Effector memory CD8-positive, alpha-beta T cell (primary cell): ENCODE measurements around the gene DNAJA4.

Source experiments
- ATAC-seq: fragments of 150-1000 bp; cut with Tn5 transposase; replicated peaks from 2 replicates; pipeline ENCODE4 v1.10.0; 2021; ENCODE audit warnings: mild to moderate bottlenecking, moderate library complexity
- DNase-seq, 3 experiments: peaks; one replicate each; pipeline ENCODE4 v3.0.0; 2021
- H3K27ac Mint-ChIP-seq, 2 donors: one replicate each; pipeline ENCODE4 v1.8.0; 2022; ENCODE audit warnings: mild to moderate bottlenecking in 2 of 2, mixed read lengths in 2 of 2, moderate library complexity in 2 of 2
- H3K27me3 Mint-ChIP-seq, 2 donors: one replicate each; pipeline ENCODE4 v1.8.0; 2022; ENCODE audit warnings: mixed read lengths in 2 of 2
- H3K36me3 Mint-ChIP-seq: one replicate; pipeline ENCODE4 v1.8.0; 2022; ENCODE audit warnings: mild to moderate bottlenecking, moderate library complexity, mixed read lengths; ENCODE audit not compliant: insufficient read depth
- H3K4me1 Mint-ChIP-seq, 2 donors: one replicate each; pipeline ENCODE4 v1.8.0; 2022; ENCODE audit warnings: low read depth in 2 of 2, mixed read lengths in 2 of 2
- H3K4me3 Mint-ChIP-seq, 2 donors: one replicate each; pipeline ENCODE4 v1.8.0; 2022; ENCODE audit warnings: mild to moderate bottlenecking in 2 of 2, mixed read lengths in 2 of 2, moderate library complexity in 2 of 2
- H3K9me3 Mint-ChIP-seq, 2 donors: one replicate each; pipeline ENCODE4 v1.8.0; 2022; ENCODE audit warnings: mixed read lengths in 2 of 2

DNAJA4 gene

GRCh38 chr15:78302579-78303312 is 38.4 kb downstream of the DNAJA4 start:
- no peak overlapping the region for H3K4me3 Mint-ChIP-seq
- no peak for ATAC-seq

DNA sequence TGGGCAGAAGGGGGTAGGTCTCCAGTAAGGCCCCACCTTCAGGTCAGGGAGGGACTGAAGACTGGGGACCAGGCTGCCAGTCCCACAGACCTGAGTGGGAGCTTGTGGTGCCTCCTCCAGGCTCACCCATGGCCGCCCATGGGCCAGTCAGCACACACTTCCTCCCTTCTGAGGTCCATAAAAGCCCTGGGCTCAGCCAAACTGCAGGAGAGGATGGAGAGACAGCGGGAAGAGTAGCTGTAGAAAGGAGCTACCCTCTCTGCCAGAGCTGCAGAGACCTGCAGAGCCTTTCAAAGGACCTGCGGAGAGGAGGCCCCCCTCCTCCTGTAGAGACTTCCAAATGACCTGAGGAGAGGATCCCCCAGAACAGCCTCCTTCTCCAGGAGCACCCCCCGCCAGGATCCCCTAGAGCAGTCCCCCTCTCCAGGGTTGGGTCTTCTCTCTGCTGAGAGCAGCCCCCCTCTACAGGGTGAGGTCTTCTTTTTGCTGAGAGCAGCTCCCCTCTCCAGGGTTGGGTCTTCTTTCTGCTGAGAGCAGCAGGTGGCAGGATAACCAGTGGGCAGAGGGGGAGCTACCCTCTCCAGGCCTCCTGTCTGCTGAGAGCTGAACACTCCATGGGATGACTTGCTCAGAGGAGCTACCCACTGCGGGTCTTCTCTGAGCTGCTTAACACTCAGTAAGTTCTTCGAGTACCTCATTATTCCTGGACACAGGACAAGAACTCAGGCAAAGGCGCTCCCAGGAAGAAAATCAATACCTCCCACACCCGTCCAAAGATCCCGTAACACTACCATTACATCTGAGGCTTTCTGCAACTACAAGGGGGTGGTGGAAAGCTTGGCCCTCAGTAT is 40.1 kb downstream of the DNAJA4 start:
- no peak for ATAC-seq
- Mint-ChIP-seq H3K4me3 (no peak overlapping the region), H3K27ac (no peak overlapping the region)

More at GRCh38 chr15:78302579-78303312, 38.4 kb downstream of the DNAJA4 start:
- H3K27me3 Mint-ChIP-seq = peaks cover under 1 to 26% of the 10 kb centered on the region in 2 donors
- no peaks in the 10 kb centered on the region for H3K9me3 Mint-ChIP-seq
- peaks cover 12 to 14% of the 10 kb centered on the region in 2 donors for H3K4me1 Mint-ChIP-seq
- no peak overlapping the region for H3K27ac Mint-ChIP-seq
- no peak for DNase-seq
- H3K36me3 Mint-ChIP-seq = peaks cover 8% of the 10 kb centered on the region

DNA sequence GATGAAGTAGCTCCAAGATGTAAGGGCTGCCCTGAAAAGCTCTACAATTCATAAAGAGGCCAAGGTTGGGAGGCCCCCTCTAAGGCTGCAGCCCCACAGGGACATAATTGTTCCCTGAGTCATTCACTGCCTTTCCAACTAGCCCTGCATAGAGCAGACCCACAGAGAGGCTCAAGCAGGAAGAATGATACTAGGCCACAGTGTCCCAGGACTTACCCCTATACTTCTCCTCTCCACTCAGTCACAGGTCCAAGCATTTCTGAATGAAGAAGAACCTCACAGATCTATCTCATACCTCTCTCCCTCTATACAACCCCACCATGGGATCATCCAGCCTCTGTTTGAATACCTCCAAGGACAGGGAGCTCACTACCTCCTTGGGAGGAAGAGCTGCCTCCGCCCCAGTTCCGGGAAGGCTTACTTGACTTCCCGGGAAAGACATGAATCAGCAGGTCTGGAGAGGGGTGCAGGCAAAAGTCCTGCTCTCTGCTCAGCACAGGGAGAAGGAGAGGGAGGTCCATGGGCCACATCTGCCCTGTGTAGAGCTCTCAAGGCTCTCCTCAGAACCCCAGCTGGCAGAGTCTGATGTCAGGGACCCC is 41.9 kb downstream of the DNAJA4 start:
- no peak for ATAC-seq
- Mint-ChIP-seq H3K36me3 (no peaks in the 10 kb centered on the region), H3K9me3 (no peaks in the 10 kb centered on the region), H3K27ac (no peak overlapping the region), H3K27me3 (peaks cover 13 to 45% of the 10 kb centered on the region in 2 donors), H3K4me1 (no peaks in the 10 kb centered on the region), H3K4me3 (no peak overlapping the region)
- no peak for DNase-seq

More for the DNA sequence above, 40.1 kb downstream of the DNAJA4 start:
- Mint-ChIP-seq H3K4me1 (peaks cover 1 to 6% of the 10 kb centered on the region in 2 donors), H3K9me3 (no peaks in the 10 kb centered on the region), H3K36me3 (peaks cover 6% of the 10 kb centered on the region), H3K27me3 (peaks cover 11 to 43% of the 10 kb centered on the region in 2 donors)
- DNase-seq = no peak

GRCh38 chr15:78307976-78308375 is 43.6 kb downstream of the DNAJA4 start:
- DNase-seq (no peak), ATAC-seq (no peak)
- Mint-ChIP-seq H3K4me3 (no peak overlapping the region), H3K27me3 (peaks cover 19 to 57% of the 10 kb centered on the region in 2 donors), H3K4me1 (no peaks in the 10 kb centered on the region), H3K36me3 (no peaks in the 10 kb centered on the region), H3K27ac (no peak overlapping the region), H3K9me3 (no peaks in the 10 kb centered on the region)

- H3K36me3 Mint-ChIP-seq = no peaks in the 10 kb centered on the region
- no peaks in the 10 kb centered on the region for H3K9me3 Mint-ChIP-seq
- no peaks in the 10 kb centered on the region for H3K4me1 Mint-ChIP-seq
- H3K4me3 Mint-ChIP-seq = no peak overlapping the region
- H3K27me3 Mint-ChIP-seq = peaks cover 24 to 63% of the 10 kb centered on the region in 2 donors
- ATAC-seq = peak; percentile 59
- peak in 2 of 3 experiments; percentile 24 for DNase-seq
- H3K27ac Mint-ChIP-seq = no peak overlapping the region
Measured at GRCh38 chr15:78308422-78309032, 44.2 kb downstream of the DNAJA4 start.

- peaks cover 24 to 60% of the 10 kb centered on the region in 2 donors for H3K27me3 Mint-ChIP-seq
- H3K9me3 Mint-ChIP-seq = no peaks in the 10 kb centered on the region
- H3K4me1 Mint-ChIP-seq = no peaks in the 10 kb centered on the region
- DNase-seq (no peak), ATAC-seq (no peak)
- no peak overlapping the region for H3K4me3 Mint-ChIP-seq
- no peaks in the 10 kb centered on the region for H3K36me3 Mint-ChIP-seq
- H3K27ac Mint-ChIP-seq = no peak overlapping the region
Measured at GRCh38 chr15:78311292-78311691, 46.9 kb downstream of the DNAJA4 start.

GRCh38 chr15:78312536-78312935 is 48.2 kb downstream of the DNAJA4 start:
- Mint-ChIP-seq H3K4me1 (no peaks in the 10 kb centered on the region), H3K4me3 (no peak overlapping the region), H3K36me3 (no peaks in the 10 kb centered on the region), H3K27ac (no peak overlapping the region), H3K27me3 (peaks cover 24 to 54% of the 10 kb centered on the region in 2 donors), H3K9me3 (no peaks in the 10 kb centered on the region)
- DNase-seq = no peak
- no peak for ATAC-seq

GRCh38 chr15:78312957-78313356 is 48.6 kb downstream of the DNAJA4 start:
- Mint-ChIP-seq H3K4me3 (no peak overlapping the region), H3K36me3 (no peaks in the 10 kb centered on the region), H3K9me3 (no peaks in the 10 kb centered on the region), H3K4me1 (no peaks in the 10 kb centered on the region), H3K27me3 (peaks cover 22 to 51% of the 10 kb centered on the region in 2 donors), H3K27ac (no peak overlapping the region)
- DNase-seq (no peak), ATAC-seq (no peak)

GRCh38 chr15:78313383-78313782 is 49.0 kb downstream of the DNAJA4 start:
- ATAC-seq = no peak
- Mint-ChIP-seq H3K4me1 (no peaks in the 10 kb centered on the region), H3K9me3 (no peaks in the 10 kb centered on the region), H3K27ac (no peak overlapping the region), H3K36me3 (no peaks in the 10 kb centered on the region), H3K4me3 (no peak overlapping the region), H3K27me3 (peaks cover 19 to 47% of the 10 kb centered on the region in 2 donors)
- no peak for DNase-seq

DNA sequence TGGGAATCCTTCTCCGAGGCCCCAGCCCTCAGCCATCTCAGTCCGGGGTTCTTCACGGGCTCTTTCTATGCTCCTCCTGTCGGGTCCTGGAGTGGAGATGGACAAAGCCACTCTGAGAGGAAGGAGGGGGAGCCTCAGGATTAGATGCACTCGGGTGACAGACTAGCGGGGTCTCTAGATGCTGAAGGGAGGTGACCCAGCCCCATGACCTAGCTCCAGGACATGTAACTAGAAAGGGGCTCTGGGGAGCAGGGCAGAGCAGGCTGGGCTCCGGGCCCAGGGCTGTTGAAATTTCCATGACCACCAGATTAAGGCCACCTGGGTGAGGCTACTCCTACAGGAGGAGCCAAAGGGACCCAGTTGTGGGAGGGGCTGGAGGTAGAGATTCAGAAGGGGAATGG is 49.8 kb downstream of the DNAJA4 start:
- no peak for DNase-seq
- H3K4me3 Mint-ChIP-seq = no peak overlapping the region
- no peaks in the 10 kb centered on the region for H3K9me3 Mint-ChIP-seq
- H3K27me3 Mint-ChIP-seq = peaks cover 16 to 39% of the 10 kb centered on the region in 2 donors
- no peak overlapping the region for H3K27ac Mint-ChIP-seq
- ATAC-seq = no peak
- H3K4me1 Mint-ChIP-seq = no peaks in the 10 kb centered on the region
- H3K36me3 Mint-ChIP-seq = no peaks in the 10 kb centered on the region

DNA sequence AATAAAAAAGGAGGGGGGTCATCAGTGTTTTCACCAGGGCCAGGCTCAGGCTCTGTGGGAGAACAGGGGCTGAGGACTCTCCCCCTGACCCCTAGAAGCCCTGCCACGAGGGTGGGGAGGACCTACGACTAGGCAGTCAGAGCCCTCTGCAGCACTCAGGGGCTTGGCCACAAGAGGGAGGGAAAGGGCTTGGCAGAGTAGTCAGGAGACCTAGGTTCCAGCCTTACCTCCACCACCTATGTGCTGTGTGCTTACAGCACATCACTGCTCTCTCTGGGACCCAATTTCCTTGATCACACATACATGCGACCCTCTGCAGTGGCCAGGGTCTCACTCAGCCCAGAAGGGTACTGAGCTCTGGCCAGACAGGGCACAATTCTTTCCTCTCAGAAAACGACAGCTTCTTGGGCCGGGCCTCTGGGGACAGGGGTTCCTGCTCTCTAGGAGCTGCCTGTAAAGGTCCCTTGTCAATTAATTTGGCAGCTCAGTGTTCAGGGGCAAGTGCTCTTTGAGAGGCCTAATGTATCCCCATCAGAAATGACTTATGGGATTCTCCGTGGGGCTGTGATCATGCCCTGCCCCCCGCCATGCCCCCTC is 51.4 kb downstream of the DNAJA4 start:
- ATAC-seq (no peak), DNase-seq (no peak)
- H3K36me3 Mint-ChIP-seq = no peaks in the 10 kb centered on the region
- H3K27ac Mint-ChIP-seq = no peak overlapping the region
- H3K4me1 Mint-ChIP-seq = no peaks in the 10 kb centered on the region
- H3K4me3 Mint-ChIP-seq = no peak overlapping the region
- H3K27me3 Mint-ChIP-seq = peaks cover 11 to 34% of the 10 kb centered on the region in 2 donors
- H3K9me3 Mint-ChIP-seq = no peaks in the 10 kb centered on the region

DNA sequence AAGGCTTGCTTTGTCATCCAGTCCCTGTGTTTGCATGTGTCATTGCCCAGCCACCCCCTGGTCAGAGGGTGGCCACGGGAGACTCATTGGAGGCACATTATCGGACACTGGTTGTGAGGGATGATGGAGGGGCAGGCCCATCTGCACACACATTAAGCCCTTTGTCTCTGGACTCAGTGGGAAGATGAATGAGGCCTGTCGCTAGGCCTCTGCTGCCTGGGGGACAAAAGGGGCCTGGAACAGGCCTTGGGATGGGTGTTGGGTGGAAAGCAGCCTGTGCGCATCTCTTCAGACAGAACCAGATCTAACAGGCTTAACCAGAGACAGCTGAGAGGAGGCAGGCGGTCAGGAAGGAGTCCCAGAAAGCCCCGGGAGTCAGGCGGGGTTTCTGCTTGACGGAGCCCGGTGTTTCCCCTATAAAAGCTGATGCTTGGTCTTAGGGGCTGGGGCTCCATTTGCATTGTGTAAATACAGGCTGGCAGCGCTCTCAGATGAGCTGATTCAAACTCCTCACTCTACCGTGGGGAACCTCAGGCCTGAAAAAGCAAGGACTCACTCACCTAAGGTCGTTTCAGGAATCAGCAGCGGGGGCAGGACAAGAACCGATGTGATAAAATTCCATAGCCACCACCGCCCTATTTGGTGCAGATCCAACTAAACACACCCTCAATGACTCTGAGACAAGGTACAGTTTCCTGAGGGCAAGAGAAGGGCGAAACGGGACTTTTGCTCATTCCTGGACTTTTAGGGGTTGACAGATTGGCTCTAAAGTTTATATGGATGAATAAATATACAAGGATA is 52.1 kb downstream of the DNAJA4 start:
- peaks cover 11 to 34% of the 10 kb centered on the region in 2 donors for H3K27me3 Mint-ChIP-seq
- no peaks in the 10 kb centered on the region for H3K9me3 Mint-ChIP-seq
- no peak for DNase-seq
- ATAC-seq = no peak
- H3K27ac Mint-ChIP-seq = no peak overlapping the region
- no peak overlapping the region for H3K4me3 Mint-ChIP-seq
- no peaks in the 10 kb centered on the region for H3K36me3 Mint-ChIP-seq
- no peaks in the 10 kb centered on the region for H3K4me1 Mint-ChIP-seq
